Measurements from ENCODE around the gene ANO8. TPM values are rescaled to one million over a fixed set of nuclear protein-coding genes. Genes with fewer than 3 reads are reported as not detected.

Gene ANO8
- total RNA-seq, 1 donor from 2014 or later, result 34.8 TPM

GRCh38 chr19:17341845-17342244, 7.2 kb upstream of the ANO8 start:
- peaks cover 5 to 8% of the 10 kb centered on the region in 2 donors for H3K36me3 ChIP-seq
- H3K4me1 ChIP-seq, result peaks cover 10 to 15% of the 10 kb centered on the region in 2 donors
- H3K27ac ChIP-seq, result no peak overlapping the region
- intact Hi-C loops (cut with DNase I), result no loop called here
- no peak for DNase-seq (ENCODE audit: low spot score in 2 of 2)
- no peaks in the 10 kb centered on the region for H3K27me3 ChIP-seq
- H3K4me3 ChIP-seq, result no peak overlapping the region
- H3K9me3 ChIP-seq, result no peaks in the 10 kb centered on the region
- TF ChIP-seq CTCF (IDR thresholded peaks at IDR 0.05), result no peak

- peaks cover 5 to 8% of the 10 kb centered on the region in 2 donors for H3K36me3 ChIP-seq
- no peak overlapping the region for H3K4me3 ChIP-seq
- TF ChIP-seq CTCF (IDR thresholded peaks at IDR 0.05), result no peak
- H3K27me3 ChIP-seq, result no peaks in the 10 kb centered on the region
- no peak for DNase-seq (ENCODE audit: low spot score in 2 of 2)
- H3K9me3 ChIP-seq, result no peaks in the 10 kb centered on the region
- H3K4me1 ChIP-seq, result peaks cover 10% of the 10 kb centered on the region in 2 donors
- no peak overlapping the region for H3K27ac ChIP-seq
- intact Hi-C loops (cut with DNase I), result no loop called here
These were observed 6.7 kb upstream of the ANO8 start for GRCh38 chr19:17341386-17341785.

- no peak for DNase-seq (ENCODE audit: low spot score in 2 of 2)
- H3K27ac ChIP-seq, result no peak overlapping the region
- no peak for TF ChIP-seq CTCF (IDR thresholded peaks at IDR 0.05)
- intact Hi-C loops (cut with DNase I), result no loop called here
- no peaks in the 10 kb centered on the region for H3K27me3 ChIP-seq
- no peaks in the 10 kb centered on the region for H3K9me3 ChIP-seq
- no peak overlapping the region for H3K4me3 ChIP-seq
- peaks cover 5 to 8% of the 10 kb centered on the region in 2 donors for H3K36me3 ChIP-seq
- H3K4me1 ChIP-seq, result peaks cover 8 to 10% of the 10 kb centered on the region in 2 donors
These were observed 6.3 kb upstream of the ANO8 start for GRCh38 chr19:17340871-17341357.

GRCh38 chr19:17340302-17340870, 5.7 kb upstream of the ANO8 start:
- no peak for TF ChIP-seq CTCF (IDR thresholded peaks at IDR 0.05)
- peaks cover 5 to 8% of the 10 kb centered on the region in 2 donors for H3K36me3 ChIP-seq
- H3K4me1 ChIP-seq, result peaks cover 9 to 10% of the 10 kb centered on the region in 2 donors
- H3K27ac ChIP-seq, result no peak overlapping the region
- no peak overlapping the region for H3K4me3 ChIP-seq
- H3K27me3 ChIP-seq, result no peaks in the 10 kb centered on the region
- DNase-seq (ENCODE audit: low spot score in 2 of 2), result no peak
- H3K9me3 ChIP-seq, result no peaks in the 10 kb centered on the region
- intact Hi-C loops (cut with DNase I), result no loop called here

GRCh38 chr19:17339088-17339741, 4.6 kb upstream of the ANO8 start:
- Histone ChIP-seq H3K9me3 (no peaks in the 10 kb centered on the region), H3K27ac (no peak overlapping the region), H3K36me3 (peaks cover 5 to 8% of the 10 kb centered on the region in 2 donors), H3K27me3 (no peaks in the 10 kb centered on the region), H3K4me1 (peaks cover 13 to 16% of the 10 kb centered on the region in 2 donors), H3K4me3 (no peak overlapping the region)
- no peak for DNase-seq (ENCODE audit: low spot score in 2 of 2)
- intact Hi-C loops (cut with DNase I), result no loop called here
- no peak for TF ChIP-seq CTCF (IDR thresholded peaks at IDR 0.05)

All from ascending aorta (tissue), 2 donors.